Tibial nerve (tissue), 4 donors: ENCODE results near the gene UFSP1. TPM values are rescaled to one million over a fixed set of nuclear protein-coding genes. Genes with fewer than 3 reads are reported as not detected.
A peak's percentile ranks its signal among the peaks of the same experiment; 100 is the strongest.
"Not testable (repeated sequence)": the region's sequence is repeated elsewhere in the genome, so short reads cannot be mapped to it uniquely, and the experiment has no call there.

ENCODE experiments used
- DNase-seq, 2 donors: peaks; one replicate each; pipeline ENCODE4 v3.0.0-alpha.2; 2019; ENCODE audit warnings: low spot score in 2 of 2
- H3K27ac ChIP-seq, 4 donors: fragments of 200-600 bp; sonication (generic) in 3 of 4; one replicate each; pipeline ENCODE4 v1.5.1; 2017 to 2019; ENCODE audit warnings: mild to moderate bottlenecking in 1 of 4
- H3K27me3 ChIP-seq, 2 donors: fragments of 200-600 bp; sonication (generic) in 1 of 2; one replicate each; pipeline versions ENCODE4 v1.5.1 to v1.6.0; 2017 to 2019
- H3K36me3 ChIP-seq, 3 donors: fragments of 200-600 bp; sonication (generic); one replicate each; pipeline ENCODE4 v1.5.1; 2018 to 2019
- H3K4me1 ChIP-seq, 4 donors: fragments of 200-600 bp; sonication (generic) in 3 of 4; one replicate each; pipeline ENCODE4 v1.5.1; 2017 to 2019
- H3K4me3 ChIP-seq, 4 donors: fragments of 200-600 bp; sonication (generic) in 3 of 4; one replicate each; pipeline ENCODE4 v1.5.1; 2017 to 2019; ENCODE audit warnings: mild to moderate bottlenecking in 1 of 4, moderate library complexity in 1 of 4
- H3K9me3 ChIP-seq, 4 donors: fragments of 200-600 bp; sonication (generic) in 3 of 4; one replicate each; pipeline ENCODE4 v1.5.1; 2017 to 2019
- EP300 ChIP-seq, 2 donors: sonication (generic); formaldehyde crosslinking; IDR thresholded peaks; one replicate each; pipeline ENCODE4 v1.6.1; 2017; ENCODE audit warnings: antibody characterized with exemption in 2 of 2, mild to moderate bottlenecking in 1 of 2
- POLR2A ChIP-seq, 2 donors: fragments of 450-650 bp; IDR thresholded peaks; one replicate each; pipeline ENCODE4 v1.6.1; 2017; ENCODE audit warnings: antibody characterized with exemption in 2 of 2, mild to moderate bottlenecking in 2 of 2, moderate library complexity in 2 of 2
- WGBS, 2 donors: methylation state at CpG; one replicate each; pipeline ENCODE4 v1.1.5; 2018; 5-methylcytosine and 5-hydroxymethylcytosine counted together
- total RNA-seq, 4 donors: library from RNA; depleted of rRNA; stranded (reverse); fragments of >200 nt; gene quantifications; one replicate each; pipeline ENCODE4 v1.1.0, GENCODE V29; 2016
- TF ChIP-seq, protein P1 (sequence below), 5 experiments: fragments of 200-600 bp in 3 of 5; fragments of 450-650 bp in 2 of 5; sonication (generic) in 3 of 5; IDR thresholded peaks; one replicate each; pipeline ENCODE4 v1.5.1; 2016 to 2019; ENCODE audit warnings: antibody characterized with exemption in 5 of 5, mild to moderate bottlenecking in 3 of 5, moderate library complexity in 2 of 5

Gene UFSP1
- total RNA-seq, 4 donors from 2014 or later, result 2.8 to 13.3 (median 5.0) TPM

DNA sequence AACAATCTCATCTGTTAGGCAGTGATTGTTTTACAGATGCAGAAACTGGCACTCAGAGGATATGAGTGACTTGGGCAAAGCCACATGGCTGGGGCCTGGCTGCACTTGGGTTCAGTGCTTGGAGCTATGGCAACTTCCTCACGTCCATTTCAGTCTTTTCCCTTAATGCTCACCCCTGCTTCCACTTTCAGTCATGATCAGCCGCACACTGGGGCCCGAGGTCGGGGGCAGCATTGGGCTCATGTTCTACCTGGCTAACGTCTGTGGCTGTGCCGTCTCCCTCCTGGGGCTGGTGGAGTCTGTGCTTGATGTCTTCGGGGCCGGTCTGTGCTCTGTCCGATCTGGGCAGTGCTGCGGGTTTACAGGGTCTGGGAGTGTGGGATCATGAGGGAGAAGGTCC, 34.0 kb downstream of the UFSP1 start:
- TF ChIP-seq, protein P1, sequence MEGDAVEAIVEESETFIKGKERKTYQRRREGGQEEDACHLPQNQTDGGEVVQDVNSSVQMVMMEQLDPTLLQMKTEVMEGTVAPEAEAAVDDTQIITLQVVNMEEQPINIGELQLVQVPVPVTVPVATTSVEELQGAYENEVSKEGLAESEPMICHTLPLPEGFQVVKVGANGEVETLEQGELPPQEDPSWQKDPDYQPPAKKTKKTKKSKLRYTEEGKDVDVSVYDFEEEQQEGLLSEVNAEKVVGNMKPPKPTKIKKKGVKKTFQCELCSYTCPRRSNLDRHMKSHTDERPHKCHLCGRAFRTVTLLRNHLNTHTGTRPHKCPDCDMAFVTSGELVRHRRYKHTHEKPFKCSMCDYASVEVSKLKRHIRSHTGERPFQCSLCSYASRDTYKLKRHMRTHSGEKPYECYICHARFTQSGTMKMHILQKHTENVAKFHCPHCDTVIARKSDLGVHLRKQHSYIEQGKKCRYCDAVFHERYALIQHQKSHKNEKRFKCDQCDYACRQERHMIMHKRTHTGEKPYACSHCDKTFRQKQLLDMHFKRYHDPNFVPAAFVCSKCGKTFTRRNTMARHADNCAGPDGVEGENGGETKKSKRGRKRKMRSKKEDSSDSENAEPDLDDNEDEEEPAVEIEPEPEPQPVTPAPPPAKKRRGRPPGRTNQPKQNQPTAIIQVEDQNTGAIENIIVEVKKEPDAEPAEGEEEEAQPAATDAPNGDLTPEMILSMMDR (IDR thresholded peaks at IDR 0.05), result no peak
- TF ChIP-seq POLR2A (IDR thresholded peaks at IDR 0.05) (no peak), EP300 (IDR thresholded peaks at IDR 0.05) (no peak)
- Histone ChIP-seq H3K4me1 (peaks cover 0 to 25% (median 3%) of the 10 kb centered on the region in 4 donors), H3K27ac (no peak overlapping the region), H3K9me3 (no peaks in the 10 kb centered on the region), H3K36me3 (peaks cover 0 to 57% (median 0%) of the 10 kb centered on the region in 3 donors), H3K27me3 (no peaks in the 10 kb centered on the region), H3K4me3 (no peak overlapping the region)
- DNase-seq, result no peak
- WGBS, 2 donors, result 91 to 92% methylated on average over 10 of the region's 10 CpGs

DNA sequence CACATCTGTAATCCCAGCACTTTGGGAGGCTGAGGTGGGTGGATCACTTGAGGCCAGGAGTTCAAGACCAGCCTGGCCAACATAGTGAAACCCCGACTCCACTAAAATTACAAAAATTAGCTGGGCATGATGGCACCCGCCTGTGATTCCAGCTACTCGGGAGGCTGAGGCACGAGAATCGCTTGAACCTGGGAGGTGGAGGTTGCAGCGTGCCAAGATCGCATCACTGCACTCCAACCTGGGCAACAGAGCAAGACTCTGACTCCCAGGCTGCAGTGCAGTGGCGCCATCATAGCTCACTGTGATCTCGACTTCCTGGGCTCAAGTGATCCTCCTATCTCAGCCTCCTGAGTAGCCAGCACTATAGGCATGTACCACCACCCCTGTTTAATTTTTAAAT, 34.6 kb downstream of the UFSP1 start:
- 92 to 93% methylated on average over 9 of the region's 9 CpGs for WGBS, 2 donors

DNA sequence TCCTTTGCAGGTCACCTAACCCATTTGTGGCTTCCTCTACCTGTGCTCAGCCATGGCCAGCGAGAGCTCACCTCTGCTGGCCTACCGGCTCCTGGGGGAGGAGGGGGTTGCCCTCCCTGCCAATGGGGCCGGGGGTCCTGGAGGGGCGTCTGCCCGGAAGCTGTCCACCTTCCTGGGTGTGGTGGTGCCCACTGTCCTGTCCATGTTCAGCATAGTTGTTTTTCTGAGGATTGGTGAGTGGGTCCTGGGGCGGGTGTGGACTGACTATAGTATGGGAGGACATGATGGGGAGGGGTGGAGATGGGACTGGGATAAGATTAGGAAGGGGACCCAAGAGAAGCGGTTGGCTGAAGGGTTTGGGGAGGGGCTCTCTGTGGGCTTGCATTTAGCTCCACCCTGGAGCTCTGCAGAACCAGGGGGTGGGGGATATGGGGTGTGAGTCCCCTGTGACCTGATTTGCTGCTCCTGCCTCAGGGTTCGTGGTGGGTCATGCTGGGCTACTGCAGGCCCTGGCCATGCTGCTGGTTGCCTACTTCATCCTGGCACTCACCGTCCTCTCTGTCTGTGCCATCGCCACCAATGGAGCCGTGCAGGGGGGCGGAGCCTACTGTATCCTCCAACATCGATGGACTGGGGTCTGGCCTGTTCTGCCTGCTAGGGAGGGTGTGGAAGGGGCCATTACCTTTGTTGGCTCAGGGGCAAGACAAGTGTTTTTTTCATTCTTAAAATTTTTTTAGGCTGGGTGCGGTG, 35.2 kb downstream of the UFSP1 start:
- peaks cover 0 to 45% (median 0%) of the 10 kb centered on the region in 3 donors for H3K36me3 ChIP-seq
- H3K4me1 ChIP-seq, result peaks cover 0 to 25% (median 3%) of the 10 kb centered on the region in 4 donors

More for the DNA sequence above, 34.6 kb downstream of the UFSP1 start:
- not testable (repeated sequence) for H3K9me3 ChIP-seq, DNase-seq, H3K4me3 ChIP-seq, H3K27ac ChIP-seq, H3K27me3 ChIP-seq
- H3K36me3 ChIP-seq, result peaks cover 0 to 51% (median 0%) of the 10 kb centered on the region in 3 donors
- peaks cover 0 to 25% (median 3%) of the 10 kb centered on the region in 4 donors for H3K4me1 ChIP-seq

GRCh38 chr7:100852048-100852872, 37.3 kb downstream of the UFSP1 start, which contains the start of gene SLC12A9:
Gene SLC12A9 (plus strand): TSS chr7:100852713. CDS start chr7:100854198, 1,485 bp downstream.
- H3K27ac ChIP-seq, result peak within 1 kb of the TSS; percentile 21 to 85 (median 80)
- TF ChIP-seq, protein P1 (IDR thresholded peaks at IDR 0.05), result peak; percentile 93 to 97 (median 95)
- TF ChIP-seq POLR2A (IDR thresholded peaks at IDR 0.05), result peak in 1 of 2 donors; percentile 41
- TF ChIP-seq EP300 (IDR thresholded peaks at IDR 0.05), result peak in 1 of 2 donors; percentile 34
- WGBS, 2 donors, result 0 to 2% methylated on average over 36 to 44 of the region's 71 CpGs
- peaks cover 0 to 26% (median 0%) of the 10 kb centered on the region in 3 donors for H3K36me3 ChIP-seq
- peak; percentile 83 to 85 for DNase-seq
- no peaks in the 10 kb centered on the region for H3K9me3 ChIP-seq
- H3K4me3 ChIP-seq, result peak within 1 kb of the TSS; percentile 49 to 84 (median 80)
- peaks cover 0 to 25% (median 3%) of the 10 kb centered on the region in 4 donors for H3K4me1 ChIP-seq
- H3K27me3 ChIP-seq, result no peaks in the 10 kb centered on the region

More for the DNA sequence above, 35.2 kb downstream of the UFSP1 start:
- Histone ChIP-seq H3K9me3 (no peaks in the 10 kb centered on the region), H3K27ac (no peak overlapping the region), H3K27me3 (no peaks in the 10 kb centered on the region), H3K4me3 (no peak overlapping the region)
- 88 to 89% methylated on average over 14 of the region's 14 CpGs for WGBS, 2 donors
- TF ChIP-seq POLR2A (IDR thresholded peaks at IDR 0.05), result no peak
- TF ChIP-seq, protein P1 (IDR thresholded peaks at IDR 0.05), result no peak
- TF ChIP-seq EP300 (IDR thresholded peaks at IDR 0.05), result no peak
- no peak for DNase-seq

GRCh38 chr7:100847360-100847759, 42.2 kb downstream of the UFSP1 start:
- Histone ChIP-seq H3K4me1 (peaks cover 0 to 7% (median 3%) of the 10 kb centered on the region in 4 donors), H3K27me3 (no peaks in the 10 kb centered on the region), H3K4me3 (no peak overlapping the region), H3K36me3 (no peaks in the 10 kb centered on the region), H3K27ac (no peak overlapping the region), H3K9me3 (no peaks in the 10 kb centered on the region)
- no peak for DNase-seq
- TF ChIP-seq, protein P1 (IDR thresholded peaks at IDR 0.05), result no peak
- TF ChIP-seq POLR2A (IDR thresholded peaks at IDR 0.05) (no peak), EP300 (IDR thresholded peaks at IDR 0.05) (no peak)
- WGBS, 2 donors, result 92 to 95% methylated on average over 4 of the region's 4 CpGs
